Measurements from ENCODE around the gene CLEC2D.
"Not testable (repeated sequence)": the region's sequence is repeated elsewhere in the genome, so short reads cannot be mapped to it uniquely, and the experiment has no call there.

The CLEC2D gene

GRCh38 chr12:9669534-9669933 is at the start of gene CLEC2D:
Gene CLEC2D, plus strand, starts transcription at chr12:9669713. Its CDS starts 22 bp downstream, at chr12:9669735.
- DNase-seq = no peak

GRCh38 chr12:9625019-9625418 is 44.5 kb upstream of the CLEC2D start:
- no peak for DNase-seq

- no peak for DNase-seq
Measured at GRCh38 chr12:9626291-9626690, 43.2 kb upstream of the CLEC2D start.

GRCh38 chr12:9626821-9627220 is 42.7 kb upstream of the CLEC2D start:
- DNase-seq = no peak

- no peak for DNase-seq
Measured at GRCh38 chr12:9632766-9633165, 36.7 kb upstream of the CLEC2D start.

- peak; percentile 45 for DNase-seq
Measured at GRCh38 chr12:9634177-9634803, 35.2 kb upstream of the CLEC2D start.

- DNase-seq = no peak
Measured at GRCh38 chr12:9634969-9635754, 34.4 kb upstream of the CLEC2D start.

- DNase-seq = no peak
Measured at GRCh38 chr12:9636150-9636850, 33.2 kb upstream of the CLEC2D start.

GRCh38 chr12:9636851-9637206 is 32.7 kb upstream of the CLEC2D start:
- no peak for DNase-seq

- DNase-seq = no peak
Measured at GRCh38 chr12:9640024-9640423, 29.5 kb upstream of the CLEC2D start.

GRCh38 chr12:9642606-9643265 is 26.8 kb upstream of the CLEC2D start:
- DNase-seq = no peak

- no peak for DNase-seq
Measured at GRCh38 chr12:9643266-9643660, 26.2 kb upstream of the CLEC2D start.

GRCh38 chr12:9644985-9645551 is 24.4 kb upstream of the CLEC2D start:
- not testable (repeated sequence) for DNase-seq

- DNase-seq = no peak
Measured at GRCh38 chr12:9646794-9647781, 22.4 kb upstream of the CLEC2D start.

GRCh38 chr12:9647825-9648700 is 21.4 kb upstream of the CLEC2D start:
- peak; percentile 87 for DNase-seq

- no peak for DNase-seq
Measured at GRCh38 chr12:9648701-9649531, 20.6 kb upstream of the CLEC2D start.

- no peak for DNase-seq
Measured at GRCh38 chr12:9649532-9649940, 20.0 kb upstream of the CLEC2D start.

GRCh38 chr12:9650151-9650576 is 19.3 kb upstream of the CLEC2D start:
- no peak for DNase-seq

GRCh38 chr12:9651265-9651729 is 18.2 kb upstream of the CLEC2D start:
- DNase-seq = peak; percentile 12

- no peak for DNase-seq
Measured at GRCh38 chr12:9660046-9660445, 9.5 kb upstream of the CLEC2D start.
